ENCODE measurements around the gene UBR4. TPM values are rescaled to one million over a fixed set of nuclear protein-coding genes. Genes with fewer than 3 reads are reported as not detected.

The UBR4 gene
- total RNA-seq, 3 donors from 2014 or later: 114 to 145 (median 140) TPM

DNA sequence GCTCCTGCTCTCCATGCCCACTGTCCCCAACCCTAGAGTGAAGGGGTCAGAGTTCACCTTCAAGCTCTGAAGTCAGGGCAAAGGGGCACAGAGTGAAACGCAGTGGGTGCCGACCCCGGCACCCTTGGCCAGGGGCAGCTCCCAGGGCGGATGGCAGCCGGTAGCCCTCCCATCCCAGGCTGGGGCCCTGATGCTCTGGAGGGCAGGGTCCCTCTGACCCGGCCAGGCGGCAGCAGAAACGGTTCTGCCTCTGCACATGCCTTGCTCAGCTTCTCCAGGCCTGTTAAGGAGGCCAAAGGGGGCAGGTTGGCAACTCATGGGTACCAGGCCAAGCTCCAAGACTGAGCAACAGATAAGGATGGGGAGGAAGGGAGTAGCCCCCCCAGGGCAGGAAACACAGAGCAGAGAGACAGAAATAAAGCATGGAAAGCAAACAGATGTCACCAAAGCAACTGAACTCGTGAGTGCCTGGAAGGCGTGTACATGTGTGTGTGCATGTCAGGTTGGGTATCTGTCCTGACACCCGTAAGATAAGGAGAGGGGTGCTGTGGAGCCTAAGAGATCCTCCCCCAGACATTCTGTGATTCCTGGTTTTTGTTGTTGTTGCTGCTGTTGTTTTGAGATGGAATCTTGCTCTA lies 141.3 kb downstream of the UBR4 start:
- no peak for DNase-seq (ENCODE audit: low spot score in 2 of 2)
- Histone ChIP-seq H3K9me3 (no peaks in the 10 kb centered on the region), H3K4me1 (peaks cover 5 to 16% of the 10 kb centered on the region in 2 donors), H3K4me3 (no peak overlapping the region), H3K27ac (peak overlapping the region in 1 of 2 donors; percentile 86), H3K27me3 (no peaks in the 10 kb centered on the region), H3K36me3 (no peaks in the 10 kb centered on the region)
- intact Hi-C loops (cut with DNase I; ENCODE audit: low total_unique reads): no loop called here
- TF ChIP-seq, protein P1, sequence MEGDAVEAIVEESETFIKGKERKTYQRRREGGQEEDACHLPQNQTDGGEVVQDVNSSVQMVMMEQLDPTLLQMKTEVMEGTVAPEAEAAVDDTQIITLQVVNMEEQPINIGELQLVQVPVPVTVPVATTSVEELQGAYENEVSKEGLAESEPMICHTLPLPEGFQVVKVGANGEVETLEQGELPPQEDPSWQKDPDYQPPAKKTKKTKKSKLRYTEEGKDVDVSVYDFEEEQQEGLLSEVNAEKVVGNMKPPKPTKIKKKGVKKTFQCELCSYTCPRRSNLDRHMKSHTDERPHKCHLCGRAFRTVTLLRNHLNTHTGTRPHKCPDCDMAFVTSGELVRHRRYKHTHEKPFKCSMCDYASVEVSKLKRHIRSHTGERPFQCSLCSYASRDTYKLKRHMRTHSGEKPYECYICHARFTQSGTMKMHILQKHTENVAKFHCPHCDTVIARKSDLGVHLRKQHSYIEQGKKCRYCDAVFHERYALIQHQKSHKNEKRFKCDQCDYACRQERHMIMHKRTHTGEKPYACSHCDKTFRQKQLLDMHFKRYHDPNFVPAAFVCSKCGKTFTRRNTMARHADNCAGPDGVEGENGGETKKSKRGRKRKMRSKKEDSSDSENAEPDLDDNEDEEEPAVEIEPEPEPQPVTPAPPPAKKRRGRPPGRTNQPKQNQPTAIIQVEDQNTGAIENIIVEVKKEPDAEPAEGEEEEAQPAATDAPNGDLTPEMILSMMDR (IDR thresholded peaks at IDR 0.05): no peak
- TF ChIP-seq POLR2A (IDR thresholded peaks at IDR 0.05): no peak
- TF ChIP-seq POLR2AphosphoS5 (IDR thresholded peaks at IDR 0.05): no peak

DNA sequence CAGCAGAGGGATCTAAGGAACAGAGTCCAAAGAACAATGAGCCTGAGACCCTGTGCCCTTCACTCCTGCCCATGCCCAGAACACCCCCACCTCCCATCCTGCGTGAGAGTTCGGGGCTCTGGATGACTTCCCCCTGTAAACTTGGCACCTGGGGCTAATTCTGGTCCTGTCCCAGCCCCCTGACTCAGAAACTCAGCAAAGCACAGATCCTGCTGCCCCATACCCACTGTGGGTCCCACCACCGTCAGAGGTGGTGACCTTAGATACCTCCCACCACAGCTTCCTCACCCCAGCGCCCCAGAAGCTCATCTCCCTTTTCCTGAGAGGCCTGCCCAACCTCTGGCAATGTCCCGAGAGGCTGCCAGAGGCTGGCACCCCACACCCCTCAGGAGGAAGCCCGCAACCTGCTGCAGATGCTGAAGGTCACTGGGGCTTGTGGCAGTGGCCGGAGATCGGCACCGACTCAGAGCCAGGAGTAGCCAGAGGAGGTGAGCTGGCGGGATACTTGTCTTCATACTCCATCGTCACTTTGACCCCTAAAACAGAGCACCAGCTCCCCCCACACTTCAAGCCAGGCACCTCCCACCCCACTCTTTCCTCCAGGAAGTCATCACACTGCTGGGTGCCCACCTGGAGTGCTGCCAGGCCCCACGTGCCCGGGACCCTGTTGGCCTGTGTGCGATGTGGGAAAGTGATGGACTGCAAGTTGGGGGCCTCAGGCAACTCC lies 142.0 kb downstream of the UBR4 start:
- no peak for DNase-seq (ENCODE audit: low spot score in 2 of 2)
- Histone ChIP-seq H3K27me3 (no peaks in the 10 kb centered on the region), H3K36me3 (no peaks in the 10 kb centered on the region), H3K27ac (peak overlapping the region; percentile 66 to 86), H3K4me1 (peaks cover 3 to 10% of the 10 kb centered on the region in 2 donors), H3K4me3 (no peak overlapping the region), H3K9me3 (no peaks in the 10 kb centered on the region)
- TF ChIP-seq POLR2AphosphoS5 (IDR thresholded peaks at IDR 0.05) (no peak), POLR2A (IDR thresholded peaks at IDR 0.05) (no peak)
- TF ChIP-seq, protein P1 (IDR thresholded peaks at IDR 0.05): no peak
- intact Hi-C loops (cut with DNase I; ENCODE audit: low total_unique reads): no loop called here

DNA sequence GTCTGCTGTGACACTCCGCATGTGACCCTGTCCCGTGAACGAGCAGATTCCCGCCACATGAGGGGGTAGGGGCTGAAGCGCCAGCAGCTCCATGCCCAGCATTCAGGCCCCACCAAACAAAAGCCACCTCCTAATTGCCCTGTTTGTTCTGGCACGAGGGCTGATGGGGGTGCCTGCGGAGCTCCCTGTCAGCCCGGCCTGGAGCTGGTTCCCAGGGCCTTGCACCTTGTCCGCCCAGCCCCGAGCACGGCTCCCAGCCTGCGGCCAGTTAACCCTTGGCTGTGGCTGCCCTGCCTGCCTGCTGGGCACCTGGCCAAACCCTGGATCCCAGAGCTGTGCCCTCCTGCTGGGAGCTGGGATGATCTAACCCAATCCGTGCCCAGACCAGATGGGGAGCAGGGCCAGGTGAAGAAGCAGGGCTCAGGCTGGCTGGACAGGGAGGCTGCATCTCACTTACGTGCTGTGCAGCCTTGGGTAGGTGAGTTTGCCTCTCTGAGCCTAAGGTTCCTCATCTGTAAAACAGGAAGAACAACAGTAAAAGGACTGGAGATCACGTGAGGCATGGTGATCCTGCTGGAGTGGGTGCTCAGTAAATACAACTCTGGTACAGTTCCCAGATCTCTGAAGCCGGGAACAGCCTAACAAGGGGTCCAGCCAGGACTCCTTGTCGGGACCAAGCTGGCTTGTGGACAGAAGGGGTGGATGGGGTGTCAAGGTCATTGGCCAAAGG lies 142.7 kb downstream of the UBR4 start:
- peak in 1 of 2 donors; percentile 85 for DNase-seq (ENCODE audit: low spot score in 2 of 2)
- Histone ChIP-seq H3K4me3 (no peak overlapping the region), H3K9me3 (no peaks in the 10 kb centered on the region), H3K4me1 (peaks cover 3 to 10% of the 10 kb centered on the region in 2 donors), H3K27ac (peak overlapping the region; percentile 66 to 86), H3K27me3 (no peaks in the 10 kb centered on the region), H3K36me3 (no peaks in the 10 kb centered on the region)
- intact Hi-C loops (cut with DNase I; ENCODE audit: low total_unique reads): no loop called here
- no peak for TF ChIP-seq POLR2A (IDR thresholded peaks at IDR 0.05)
- TF ChIP-seq, protein P1 (IDR thresholded peaks at IDR 0.05): peak in 2 of 3 donors; percentile 14 to 32
- TF ChIP-seq POLR2AphosphoS5 (IDR thresholded peaks at IDR 0.05): no peak

DNA sequence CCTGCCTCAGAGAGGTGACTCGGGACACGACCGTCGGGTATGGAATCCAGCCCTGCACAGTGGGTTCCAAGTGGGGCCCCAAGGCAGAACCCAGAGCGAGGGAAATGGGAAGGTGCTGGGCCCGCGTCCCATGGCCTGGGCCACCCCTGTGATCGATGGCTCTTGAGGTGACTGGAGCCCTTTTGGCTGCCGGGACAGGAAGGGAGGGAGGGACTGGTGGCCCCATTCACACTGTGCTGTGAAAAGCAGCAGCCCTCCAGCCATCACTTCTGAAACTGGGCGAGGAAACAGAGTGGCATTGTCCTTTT lies 143.2 kb downstream of the UBR4 start:
- H3K4me1 ChIP-seq: peaks cover 3 to 10% of the 10 kb centered on the region in 2 donors
- H3K4me3 ChIP-seq: no peak overlapping the region
- peak overlapping the region; percentile 66 to 86 for H3K27ac ChIP-seq
- no peaks in the 10 kb centered on the region for H3K9me3 ChIP-seq
- TF ChIP-seq, protein P1 (IDR thresholded peaks at IDR 0.05): no peak
- TF ChIP-seq POLR2AphosphoS5 (IDR thresholded peaks at IDR 0.05): peak in 2 of 3 donors; percentile 9 to 50
- intact Hi-C loops (cut with DNase I; ENCODE audit: low total_unique reads): no loop called here
- no peaks in the 10 kb centered on the region for H3K36me3 ChIP-seq
- DNase-seq (ENCODE audit: low spot score in 2 of 2): no peak
- H3K27me3 ChIP-seq: no peaks in the 10 kb centered on the region
